ENCODE data around the gene TENT4A.
"Not testable (repeated sequence)": the region's sequence is repeated elsewhere in the genome, so short reads cannot be mapped to it uniquely, and the experiment has no call there.

TENT4A gene

GRCh38 chr5:6713274-6714225 is at the start of gene TENT4A:
TSS of gene TENT4A (plus strand) at chr5:6713432. CDS start at chr5:6713984, 552 bp downstream.
- Histone ChIP-seq H3K9me3 (ENCODE audit: control insufficient read depth, low read length) (no peaks in the 10 kb centered on the region), H3K27ac (peak within 1 kb of the TSS; percentile 94), H3K36me3 (ENCODE audit: control insufficient read depth, insufficient read depth, low read length) (no peaks in the 10 kb centered on the region), H3K27me3 (ENCODE audit: control insufficient read depth, insufficient read depth, low read length) (no peaks in the 10 kb centered on the region), H3K4me3 (ENCODE audit: low read depth, low read length) (peak within 1 kb of the TSS; percentile 63), H3K79me2 (peaks cover 37% of the 10 kb centered on the region), H3K4me2 (ENCODE audit: low read length) (peak within 1 kb of the TSS; percentile 68), H3K4me1 (peaks cover 24% of the 10 kb centered on the region), H2AFZ (peak within 1 kb of the TSS; percentile 100), H3K9ac (peak within 1 kb of the TSS; percentile 73)
- no peak for TF ChIP-seq CTCF (IDR thresholded peaks at IDR 0.05)

- Histone ChIP-seq H3K36me3 (ENCODE audit: control insufficient read depth, insufficient read depth, low read length) (no peaks in the 10 kb centered on the region), H3K27ac (no peak overlapping the region), H2AFZ (no peak overlapping the region), H3K4me3 (ENCODE audit: low read depth, low read length) (no peak overlapping the region), H3K4me2 (ENCODE audit: low read length) (no peak overlapping the region), H3K9me3 (ENCODE audit: control insufficient read depth, low read length) (no peaks in the 10 kb centered on the region), H3K79me2 (no peaks in the 10 kb centered on the region), H3K9ac (no peak overlapping the region), H3K27me3 (ENCODE audit: control insufficient read depth, insufficient read depth, low read length) (no peaks in the 10 kb centered on the region), H3K4me1 (no peaks in the 10 kb centered on the region)
- no peak for TF ChIP-seq CTCF (IDR thresholded peaks at IDR 0.05)
Measured at GRCh38 chr5:6666762-6667161, 46.5 kb upstream of the TENT4A start.

- Histone ChIP-seq H3K36me3 (ENCODE audit: control insufficient read depth, insufficient read depth, low read length) (no peaks in the 10 kb centered on the region), H3K27me3 (ENCODE audit: control insufficient read depth, insufficient read depth, low read length) (no peaks in the 10 kb centered on the region), H3K9me3 (ENCODE audit: control insufficient read depth, low read length) (no peaks in the 10 kb centered on the region), H3K4me1 (no peaks in the 10 kb centered on the region), H3K4me2 (ENCODE audit: low read length) (no peak overlapping the region), H3K27ac (no peak overlapping the region), H3K4me3 (ENCODE audit: low read depth, low read length) (no peak overlapping the region), H3K9ac (no peak overlapping the region), H3K79me2 (no peaks in the 10 kb centered on the region), H2AFZ (no peak overlapping the region)
- TF ChIP-seq CTCF (IDR thresholded peaks at IDR 0.05) = no peak
Measured at GRCh38 chr5:6667648-6668047, 45.6 kb upstream of the TENT4A start.

GRCh38 chr5:6668717-6669116 is 44.5 kb upstream of the TENT4A start:
- not testable (repeated sequence) for H3K4me3 ChIP-seq (ENCODE audit: low read depth, low read length); H3K27me3 ChIP-seq (ENCODE audit: control insufficient read depth, insufficient read depth, low read length); H2AFZ ChIP-seq; H3K4me1 ChIP-seq; H3K27ac ChIP-seq; H3K79me2 ChIP-seq; H3K9me3 ChIP-seq (ENCODE audit: control insufficient read depth, low read length); H3K9ac ChIP-seq; H3K36me3 ChIP-seq (ENCODE audit: control insufficient read depth, insufficient read depth, low read length); H3K4me2 ChIP-seq (ENCODE audit: low read length)

- Histone ChIP-seq H3K27ac (no peak overlapping the region), H3K9ac (no peak overlapping the region), H3K79me2 (no peaks in the 10 kb centered on the region), H3K27me3 (ENCODE audit: control insufficient read depth, insufficient read depth, low read length) (no peaks in the 10 kb centered on the region), H3K9me3 (ENCODE audit: control insufficient read depth, low read length) (no peaks in the 10 kb centered on the region), H3K4me2 (ENCODE audit: low read length) (no peak overlapping the region), H2AFZ (no peak overlapping the region), H3K4me3 (ENCODE audit: low read depth, low read length) (no peak overlapping the region), H3K4me1 (no peaks in the 10 kb centered on the region), H3K36me3 (ENCODE audit: control insufficient read depth, insufficient read depth, low read length) (no peaks in the 10 kb centered on the region)
- no peak for TF ChIP-seq CTCF (IDR thresholded peaks at IDR 0.05)
Measured at GRCh38 chr5:6673031-6673430, 40.2 kb upstream of the TENT4A start.

Measured in parathyroid adenoma (tissue), 2 donors.